HEK293T (cell line): ENCODE results near the gene ATRIP.

ENCODE experiments used
- CTCF ChIA-PET: fragments of 350-600 bp; formaldehyde crosslinking; extraction: SDS; loops from one replicate; lab custom pipeline; 2021; ENCODE audit warnings: antibody characterized with exemption, inconsistent platforms; lab: Yijun Ruan, JAX
- POLR2A ChIA-PET: fragments of 350-600 bp; formaldehyde crosslinking; extraction: SDS; loops from one replicate; lab custom pipeline; 2020; ENCODE audit warnings: antibody characterized with exemption, inconsistent platforms; lab: Yijun Ruan, JAX
- DNase-seq: peaks from one replicate; pipeline ENCODE4 v3.0.0; 2012; ENCODE audit warnings: mixed read lengths; ENCODE audit errors: extremely low spot score
- ARNT ChIP-seq: fragments of 450-650 bp; IDR thresholded peaks from 2 replicates; pipeline ENCODE4 v1.6.1; 2017; ENCODE audit warnings: mild to moderate bottlenecking
- BHLHE40 ChIP-seq: fragments of 450-650 bp; IDR thresholded peaks from 2 replicates; pipeline ENCODE4 v1.6.1; 2016; ENCODE audit warnings: mild to moderate bottlenecking, moderate library complexity, borderline replicate concordance
- CTBP1 ChIP-seq: fragments of 450-650 bp; IDR thresholded peaks from 2 replicates; pipeline ENCODE4 v1.6.1; 2016; ENCODE audit warnings: borderline replicate concordance
- ELF4 ChIP-seq: fragments of 450-650 bp; IDR thresholded peaks from 2 replicates; pipeline ENCODE4 v1.6.1; 2017; ENCODE audit warnings: antibody characterized with exemption
- FOXA1 ChIP-seq: fragments of 450-650 bp; IDR thresholded peaks from 2 replicates; pipeline ENCODE4 v1.6.1; 2016; ENCODE audit warnings: mild to moderate bottlenecking
- FOXK2 ChIP-seq: fragments of 450-650 bp; IDR thresholded peaks from 2 replicates; pipeline ENCODE4 v1.6.1; 2016; ENCODE audit warnings: mild to moderate bottlenecking
- FOXM1 ChIP-seq: fragments of 450-650 bp; IDR thresholded peaks from 2 replicates; pipeline ENCODE4 v1.6.1; 2017; ENCODE audit warnings: mild to moderate bottlenecking, borderline replicate concordance
- HDGF ChIP-seq: fragments of 450-650 bp; IDR thresholded peaks from 2 replicates; pipeline ENCODE4 v1.6.1; 2017; ENCODE audit warnings: antibody characterized with exemption, borderline replicate concordance
- L3MBTL2 ChIP-seq: fragments of 450-650 bp; conservative IDR thresholded peaks from 2 replicates; pipeline ENCODE4 v1.6.1; 2016; ENCODE audit warnings: mild to moderate bottlenecking
- LEF1 ChIP-seq: fragments of 450-650 bp; IDR thresholded peaks from 2 replicates; pipeline ENCODE4 v1.6.1; 2017; ENCODE audit warnings: mild to moderate bottlenecking, borderline replicate concordance
- NFRKB ChIP-seq: fragments of 450-650 bp; IDR thresholded peaks from 2 replicates; pipeline ENCODE4 v1.6.1; 2016; ENCODE audit warnings: mild to moderate bottlenecking, moderate library complexity
- PKNOX1 ChIP-seq: fragments of 450-650 bp; IDR thresholded peaks from 2 replicates; pipeline ENCODE4 v1.6.1; 2016
- SP1 ChIP-seq: fragments of 450-650 bp; IDR thresholded peaks from 2 replicates; pipeline ENCODE4 v1.6.1; 2017
- SUZ12 ChIP-seq: fragments of 450-650 bp; IDR thresholded peaks from 2 replicates; pipeline ENCODE4 v1.6.1; 2016; ENCODE audit warnings: mild to moderate bottlenecking
- TARDBP ChIP-seq: fragments of 450-650 bp; IDR thresholded peaks from 2 replicates; pipeline ENCODE4 v1.6.1; 2016
- ZNF384 ChIP-seq: fragments of 450-650 bp; IDR thresholded peaks from 2 replicates; pipeline ENCODE4 v1.6.1; 2016

ATRIP gene

GRCh38 chr3:48412375-48413001 lies 34.0 kb upstream of the ATRIP start:
- ChIA-PET CTCF (interaction anchor here (0.7 to 3.3 kb wide), 3 partner anchors 12 to 210 kb away, joined by 3 to 28 read pairs (median 3); no protein-coding TSS in a partner anchor), POLR2A (interaction anchor here (0.9 to 1.6 kb wide), 2 partner anchors 16 to 27 kb away, joined by 4 to 8 read pairs; partner anchors contain the start of genes CCDC51 and TMA7)
- TF ChIP-seq PKNOX1 = no peak
- TF ChIP-seq ARNT = no peak
- no peak for TF ChIP-seq ELF4
- TF ChIP-seq FOXA1 = no peak
- no peak for TF ChIP-seq FOXK2
- DNase-seq = no peak

GRCh38 chr3:48413086-48413485 lies 33.5 kb upstream of the ATRIP start:
- TF ChIP-seq FOXK2 (no peak), TARDBP (no peak), SUZ12 (no peak), ARNT (no peak), ELF4 (no peak), L3MBTL2 (no peak), CTBP1 (no peak), LEF1 (no peak), FOXM1 (no peak), ZNF384 (no peak), HDGF (no peak), SP1 (no peak), BHLHE40 (no peak), PKNOX1 (no peak), NFRKB (no peak), FOXA1 (no peak)
- no peak for DNase-seq
- ChIA-PET POLR2A (interaction anchor here (0.9 to 1.6 kb wide), 2 partner anchors 16 to 26 kb away, joined by 4 to 8 read pairs; partner anchors contain the start of genes CCDC51 and TMA7), CTCF (interaction anchor here (3.3 kb wide), 1 partner anchor 23 kb away, joined by 28 read pairs; no protein-coding TSS in a partner anchor)

GRCh38 chr3:48413611-48414010 lies 32.9 kb upstream of the ATRIP start:
- TF ChIP-seq NFRKB = no peak
- no peak for TF ChIP-seq PKNOX1
- TF ChIP-seq ARNT = no peak
- TF ChIP-seq HDGF = no peak
- no peak for TF ChIP-seq SUZ12
- no peak for TF ChIP-seq SP1
- no peak for TF ChIP-seq L3MBTL2
- no peak for TF ChIP-seq ZNF384
- no peak for TF ChIP-seq FOXA1
- no peak for TF ChIP-seq CTBP1
- no peak for TF ChIP-seq TARDBP
- TF ChIP-seq FOXK2 = no peak
- ChIA-PET CTCF (interaction anchor here (3.3 kb wide), 1 partner anchor 23 kb away, joined by 28 read pairs; no protein-coding TSS in a partner anchor), POLR2A (no interaction called here)
- no peak for DNase-seq

DNA sequence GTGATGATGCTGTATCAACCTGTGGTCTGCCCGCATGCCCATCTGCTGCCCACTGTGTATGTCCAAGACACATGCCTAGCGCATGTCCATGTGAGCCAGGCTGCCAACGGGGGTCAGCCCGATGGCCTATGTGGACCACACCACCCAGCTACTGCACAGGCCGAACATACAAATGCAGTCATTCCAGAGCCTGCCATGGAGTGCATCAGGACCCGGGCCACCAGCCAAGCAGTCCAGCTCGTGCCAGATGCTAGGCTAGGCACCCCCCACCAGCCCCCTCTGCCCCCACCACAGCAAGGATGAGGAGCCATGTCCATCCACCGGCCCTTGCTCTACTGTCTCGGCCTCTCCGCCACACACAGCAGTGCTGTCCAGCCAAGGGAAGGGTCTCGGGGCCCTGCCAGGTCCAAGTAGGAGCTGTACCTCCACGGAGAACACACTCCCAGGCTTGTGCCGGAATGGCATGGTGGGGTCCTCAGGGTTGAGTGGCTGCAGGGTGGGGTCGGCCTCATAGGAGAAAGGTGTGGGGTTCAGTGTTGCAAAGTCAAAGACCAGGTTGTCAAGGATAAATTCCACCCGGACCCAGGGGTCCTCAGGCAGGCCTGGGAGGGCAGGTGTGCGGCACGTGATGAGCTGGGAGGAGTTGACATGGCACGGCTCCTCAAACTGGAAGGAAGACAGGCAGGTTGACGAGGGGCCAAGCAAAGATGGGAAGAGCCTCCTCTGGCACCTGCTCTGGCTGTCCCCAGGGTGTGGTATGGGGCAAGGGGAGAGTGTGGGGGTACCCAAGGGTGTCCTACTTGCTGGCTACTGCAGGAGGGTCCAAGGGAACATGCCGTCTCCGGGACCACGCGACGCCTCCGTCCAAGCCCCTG lies 31.9 kb upstream of the ATRIP start:
- no peak for TF ChIP-seq ELF4
- TF ChIP-seq FOXK2 = no peak
- TF ChIP-seq PKNOX1 = no peak
- no peak for TF ChIP-seq LEF1
- TF ChIP-seq NFRKB = no peak
- TF ChIP-seq SUZ12 = no peak
- TF ChIP-seq HDGF = no peak
- TF ChIP-seq L3MBTL2 = no peak
- TF ChIP-seq CTBP1 = no peak
- TF ChIP-seq FOXM1 = no peak
- no peak for TF ChIP-seq BHLHE40
- no peak for TF ChIP-seq FOXA1
- no peak for TF ChIP-seq ARNT
- POLR2A ChIA-PET = no interaction called here

More for the DNA sequence above, 31.9 kb upstream of the ATRIP start:
- no peak for DNase-seq
- CTCF ChIA-PET = interaction anchor here (2.8 kb wide), 1 partner anchor 21 kb away, joined by 15 read pairs; no protein-coding TSS in a partner anchor
